HG02852 (cell line): ENCODE data around the gene SLC30A4.
A peak's percentile ranks its signal among the peaks of the same experiment; 100 is the strongest.
"Not testable (repeated sequence)": the region's sequence is repeated elsewhere in the genome, so short reads cannot be mapped to it uniquely, and the experiment has no call there.

ENCODE experiments used
- ATAC-seq: cut with Tn5 transposase; IDR thresholded peaks from one replicate; pipeline ENCODE4 v1.9.1; 2021; ENCODE audit warnings: mild to moderate bottlenecking, moderate library complexity; ENCODE audit not compliant: unreplicated experiment

SLC30A4 gene, protein sequence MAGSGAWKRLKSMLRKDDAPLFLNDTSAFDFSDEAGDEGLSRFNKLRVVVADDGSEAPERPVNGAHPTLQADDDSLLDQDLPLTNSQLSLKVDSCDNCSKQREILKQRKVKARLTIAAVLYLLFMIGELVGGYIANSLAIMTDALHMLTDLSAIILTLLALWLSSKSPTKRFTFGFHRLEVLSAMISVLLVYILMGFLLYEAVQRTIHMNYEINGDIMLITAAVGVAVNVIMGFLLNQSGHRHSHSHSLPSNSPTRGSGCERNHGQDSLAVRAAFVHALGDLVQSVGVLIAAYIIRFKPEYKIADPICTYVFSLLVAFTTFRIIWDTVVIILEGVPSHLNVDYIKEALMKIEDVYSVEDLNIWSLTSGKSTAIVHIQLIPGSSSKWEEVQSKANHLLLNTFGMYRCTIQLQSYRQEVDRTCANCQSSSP

GRCh38 chr15:45522328-45523165 lies at the start of gene SLC30A4:
Gene SLC30A4, minus strand, starts transcription at chr15:45522755. Its CDS starts 401 bp downstream, at chr15:45522354.
- ATAC-seq, result peak; percentile 79

DNA sequence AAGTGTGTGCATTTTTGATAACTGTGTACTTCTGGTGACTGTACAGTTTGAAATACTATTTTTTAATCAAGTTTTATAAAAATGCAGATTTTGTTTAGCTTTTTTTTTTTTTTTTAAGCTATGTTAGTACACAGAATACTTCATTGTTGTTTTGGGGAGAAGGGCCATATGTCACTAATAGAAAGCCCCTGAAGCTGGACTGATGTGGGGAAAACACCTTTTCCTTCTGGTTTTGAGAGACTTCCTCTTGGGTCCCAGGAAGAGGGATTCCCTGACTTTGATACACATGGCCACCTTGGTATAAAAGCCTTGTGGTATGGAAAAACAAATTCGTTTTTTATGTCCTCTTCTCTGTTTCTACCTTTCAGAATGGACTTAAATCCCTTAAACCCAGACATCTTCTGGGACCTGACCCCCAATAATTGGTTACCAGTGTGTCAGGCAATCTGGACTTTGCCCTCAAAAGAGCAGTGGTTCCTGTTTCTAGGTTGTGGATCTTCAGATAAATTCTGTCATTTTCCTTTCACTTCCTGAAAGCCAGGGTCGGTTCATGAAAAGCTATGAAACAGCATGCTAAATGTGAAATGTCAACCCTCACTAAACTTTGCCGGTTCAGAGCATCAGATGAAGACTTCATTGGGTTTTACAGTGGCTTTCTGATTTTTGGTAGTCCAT lies 33.5 kb upstream of the SLC30A4 start:
- no peak for ATAC-seq

DNA sequence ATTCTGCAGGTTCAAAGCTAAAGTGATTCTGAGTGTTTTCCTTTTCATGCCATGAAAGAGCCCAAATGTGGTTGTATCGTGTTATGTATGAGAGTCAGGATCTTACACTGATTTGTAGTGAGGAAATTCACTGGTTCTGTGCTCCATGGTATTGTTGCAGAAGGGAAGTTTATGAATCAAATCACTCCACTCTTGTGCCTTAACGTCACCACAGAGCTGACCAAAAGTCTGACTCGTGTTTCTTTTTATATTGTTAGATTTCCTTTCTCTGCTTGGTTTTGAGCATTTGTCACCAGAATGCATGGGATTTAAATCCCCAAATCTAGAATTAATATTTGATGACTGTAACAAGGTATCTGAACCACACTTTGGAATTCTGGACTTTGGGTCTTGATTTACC lies 29.1 kb upstream of the SLC30A4 start:
- no peak for ATAC-seq

GRCh38 chr15:45550436-45550835 lies 27.9 kb upstream of the SLC30A4 start:
- no peak for ATAC-seq

DNA sequence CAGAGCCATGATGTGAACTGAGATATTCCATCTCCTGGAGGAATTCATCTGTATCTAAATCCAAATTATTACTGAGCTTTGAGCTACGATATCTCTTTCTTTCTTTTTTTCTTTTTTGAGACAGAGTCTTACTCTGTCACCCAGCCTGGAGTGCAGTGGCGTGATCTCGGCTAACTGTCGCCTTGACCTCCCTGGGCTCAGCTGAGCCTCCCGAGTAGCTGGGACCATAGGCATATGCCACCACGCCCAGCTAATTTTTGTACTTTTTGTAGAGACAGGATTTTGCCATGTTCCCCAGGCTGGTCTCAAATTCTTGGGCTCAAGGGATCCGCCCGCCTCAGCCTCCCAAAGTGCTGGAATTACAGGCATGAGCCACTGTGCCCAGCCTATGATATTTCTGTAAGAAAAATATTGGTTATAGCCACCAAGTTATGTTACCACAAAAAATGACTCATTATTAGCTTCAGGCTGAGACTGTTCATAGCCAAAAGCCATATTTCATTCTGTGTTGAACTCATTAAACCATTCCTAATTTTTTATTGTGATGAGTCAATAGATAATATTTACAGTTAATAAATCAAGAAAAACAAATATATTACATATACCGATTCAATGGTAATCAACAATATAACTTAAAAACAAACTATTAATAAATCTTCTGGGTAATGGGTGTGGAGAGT lies 27.1 kb upstream of the SLC30A4 start:
- ATAC-seq, result no peak

DNA sequence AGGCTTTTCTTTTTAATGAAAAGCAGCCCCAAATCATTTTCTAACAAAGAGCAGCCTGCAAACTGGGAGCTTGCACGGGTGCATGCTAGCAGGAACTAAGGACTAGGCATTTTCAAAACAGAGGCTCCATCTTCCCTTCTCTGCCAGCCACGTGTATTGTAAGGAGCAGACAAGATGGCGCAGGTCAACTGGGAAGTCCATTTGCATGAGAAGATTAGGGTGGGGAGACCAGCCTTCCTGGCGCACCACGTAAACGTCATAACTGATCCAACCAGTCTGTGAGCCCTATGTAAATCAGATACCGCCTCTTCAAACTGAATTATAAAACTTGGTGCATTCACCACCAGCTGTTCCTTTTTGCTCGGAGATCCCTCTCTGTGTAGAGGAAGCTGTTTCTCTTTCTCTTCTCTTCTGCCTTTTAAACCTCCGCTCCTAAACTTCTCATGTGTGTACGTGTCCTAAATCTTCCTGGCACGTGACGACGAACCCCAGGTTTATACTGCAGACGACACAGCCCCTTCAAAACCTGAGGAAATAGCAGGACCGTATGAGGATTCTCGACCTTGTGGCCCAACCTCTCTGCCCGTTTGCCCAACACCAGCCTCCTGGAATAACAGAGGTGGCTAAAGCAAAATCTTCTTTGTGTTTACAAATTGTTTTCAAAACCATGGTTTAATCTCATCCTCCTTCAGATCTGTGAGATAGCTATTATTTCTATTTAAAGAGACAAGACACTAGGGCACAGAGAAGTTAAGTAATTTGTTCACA lies 26.4 kb upstream of the SLC30A4 start:
- no peak for ATAC-seq

DNA sequence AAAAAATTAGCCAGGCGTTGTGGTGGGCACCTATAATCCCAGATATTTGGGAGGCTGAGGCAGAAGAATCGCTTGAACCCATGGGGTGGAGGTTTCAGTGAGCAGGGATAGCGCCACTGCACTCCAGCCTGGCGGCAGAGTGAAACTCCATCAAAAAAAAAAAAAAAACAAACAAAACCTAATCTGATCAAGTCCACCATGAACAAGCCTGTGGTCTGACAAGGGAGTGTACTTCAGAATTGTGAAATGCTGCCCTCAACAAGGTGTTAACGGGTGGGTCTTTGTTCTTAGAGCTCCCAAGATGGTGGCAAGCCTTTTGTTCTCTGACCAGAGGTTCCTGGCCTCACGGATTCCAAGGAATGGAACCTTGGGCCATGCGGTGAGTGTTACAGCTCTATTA lies 24.2 kb upstream of the SLC30A4 start:
- no peak for ATAC-seq

DNA sequence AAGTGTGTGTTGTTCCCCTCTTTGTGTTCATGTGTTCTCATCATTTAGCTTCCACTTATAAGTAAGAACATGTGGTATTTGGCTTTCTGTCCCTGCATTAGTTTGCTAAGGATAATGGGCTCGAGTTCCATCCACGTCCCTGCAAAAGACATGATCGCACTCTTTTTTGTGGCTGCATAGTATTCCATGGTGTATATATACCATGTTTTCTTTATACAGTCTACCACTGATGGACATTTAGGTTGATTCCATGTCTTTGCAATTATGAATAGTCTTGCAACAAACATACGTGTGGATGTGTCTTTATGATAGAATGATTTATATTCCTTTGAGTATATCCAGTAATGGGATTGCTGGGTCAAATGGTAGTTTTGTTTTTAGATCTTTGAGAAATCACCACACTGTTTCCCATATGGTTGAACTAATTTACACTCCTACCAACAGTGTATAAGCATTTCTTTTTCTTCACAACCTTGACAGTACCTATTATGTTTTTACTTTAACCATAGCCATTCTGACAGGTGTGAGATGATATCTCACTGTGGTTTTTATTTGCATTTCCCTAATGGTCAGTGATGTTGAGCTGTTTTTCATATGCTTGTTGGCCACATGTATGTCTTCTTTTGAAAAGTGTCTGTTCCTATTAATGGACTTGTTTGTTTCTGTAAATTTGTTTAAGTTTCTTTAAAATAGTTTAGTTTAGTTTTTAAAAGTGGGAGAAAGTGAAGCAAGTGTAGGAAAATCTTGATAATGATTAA lies 21.9 kb upstream of the SLC30A4 start:
- peak; percentile 45 for ATAC-seq

DNA sequence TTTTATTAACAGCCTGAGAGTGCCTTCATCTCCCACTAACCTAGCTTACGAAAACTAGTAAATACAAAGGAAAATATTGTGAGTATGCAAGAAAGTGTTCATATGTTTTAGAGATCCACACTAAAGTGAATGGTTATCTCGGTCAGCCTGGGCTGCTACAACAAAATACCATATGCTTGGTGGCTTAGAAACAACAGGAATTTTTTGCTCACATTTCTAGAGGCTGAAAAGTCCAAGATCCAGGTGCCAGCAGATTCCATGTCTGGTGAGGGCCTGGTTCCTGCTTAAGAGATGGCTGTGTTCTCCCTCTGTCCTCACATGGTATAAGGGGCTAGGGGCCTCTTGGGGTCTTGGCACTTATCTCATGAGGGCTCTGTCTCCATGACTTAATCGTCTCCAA lies 20.5 kb upstream of the SLC30A4 start:
- no peak for ATAC-seq

DNA sequence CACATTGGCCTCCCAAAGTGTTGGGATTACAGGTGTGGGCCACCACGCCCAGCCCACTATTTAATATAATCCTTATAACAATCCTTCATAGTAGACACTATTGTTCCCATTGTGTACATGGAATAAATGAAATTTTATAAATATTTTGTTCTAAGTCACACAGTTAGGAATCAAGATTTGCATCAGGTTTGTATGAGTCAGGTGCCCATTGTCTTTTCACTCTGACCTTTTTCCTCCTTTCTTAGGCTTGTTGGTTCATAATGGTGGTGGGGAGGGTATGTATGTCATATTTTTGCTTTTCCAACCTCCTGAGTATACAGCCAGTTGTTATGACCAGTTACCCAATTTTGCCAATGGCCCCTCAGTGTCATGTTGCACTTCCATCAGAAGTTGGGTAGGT lies 18.0 kb upstream of the SLC30A4 start:
- ATAC-seq, result no peak

DNA sequence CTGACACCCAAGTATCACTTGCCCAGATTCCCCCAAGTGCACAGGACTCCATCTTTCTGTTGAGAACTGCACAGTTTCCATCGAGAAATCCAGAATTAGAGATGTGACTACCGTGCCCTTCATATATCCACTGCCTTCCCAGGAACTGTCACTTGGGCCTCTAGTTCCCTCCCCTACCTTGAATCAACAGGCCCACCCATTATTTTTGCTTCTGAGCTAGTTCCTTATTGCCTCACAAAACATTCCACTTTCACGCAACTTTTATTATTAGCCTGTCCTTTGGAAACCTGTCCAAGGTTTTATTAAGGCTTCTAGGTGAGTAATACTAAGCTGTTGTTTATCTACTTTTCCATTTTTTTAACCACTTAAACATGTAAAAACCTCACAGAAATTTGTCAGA lies 17.1 kb upstream of the SLC30A4 start:
- ATAC-seq, result no peak

GRCh38 chr15:45536934-45537333 lies 14.4 kb upstream of the SLC30A4 start:
- no peak for ATAC-seq

GRCh38 chr15:45535486-45536042 lies 13.0 kb upstream of the SLC30A4 start:
- ATAC-seq, result no peak

- no peak for ATAC-seq
Measured at GRCh38 chr15:45534821-45535220, 12.3 kb upstream of the SLC30A4 start.

- ATAC-seq, result not testable (repeated sequence)
Measured at GRCh38 chr15:45532892-45533291, 10.3 kb upstream of the SLC30A4 start.

DNA sequence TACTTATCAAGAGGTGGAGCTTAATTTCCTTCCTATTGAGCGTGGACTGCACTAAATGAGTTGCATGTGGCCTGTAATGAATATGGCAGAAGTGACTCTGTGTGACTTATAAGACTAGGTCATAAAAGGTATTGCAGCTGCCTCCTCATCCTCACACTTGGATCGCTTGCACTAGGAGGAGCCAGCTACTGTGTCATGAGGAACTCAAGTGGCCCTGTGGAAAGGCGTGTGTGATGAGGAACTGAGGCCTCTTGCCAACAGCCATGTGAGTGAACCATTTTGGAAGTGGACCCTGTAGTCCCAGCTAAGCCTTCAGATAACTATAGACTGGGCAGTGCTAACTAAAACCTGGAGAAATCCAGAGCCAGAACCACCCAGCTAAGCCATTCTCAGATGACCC lies 7.1 kb upstream of the SLC30A4 start:
- ATAC-seq, result no peak

DNA sequence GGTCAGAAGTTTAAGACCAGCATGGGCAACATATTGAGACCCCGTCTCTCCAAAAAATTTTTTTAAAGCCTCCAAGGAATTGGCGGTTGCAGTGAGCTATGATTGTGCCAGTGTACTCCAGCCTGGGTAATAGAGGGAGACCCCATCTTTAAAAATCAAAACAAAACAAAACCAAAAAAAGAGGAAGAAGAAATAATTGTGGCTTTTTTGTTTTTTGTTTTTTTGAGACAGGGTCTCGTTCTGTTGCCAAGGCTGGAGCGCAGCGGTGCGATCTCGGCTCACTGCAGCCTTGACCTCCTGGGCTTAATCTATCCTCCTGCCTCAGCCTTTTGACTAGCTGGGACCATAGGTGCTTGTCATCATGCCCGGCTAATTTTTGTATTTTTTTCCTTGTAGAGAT lies 4.5 kb upstream of the SLC30A4 start:
- no peak for ATAC-seq

- no peak for ATAC-seq
Measured at GRCh38 chr15:45523166-45523460, 558 bp upstream of the SLC30A4 start.

- peak; percentile 35 for ATAC-seq
Measured at GRCh38 chr15:45521596-45522327, 793 bp downstream of the SLC30A4 start.
